Activated naive CD4-positive, alpha-beta T cell treated with anti-CD3 and anti-CD28 coated beads, Interleukin-2, amount 50 U/mL, for 72 hours (primary cell): ENCODE measurements around the gene VEPH1. TPM values are rescaled to one million over a fixed set of nuclear protein-coding genes. Genes with fewer than 3 reads are reported as not detected.

Experiments
- ATAC-seq, 2 donors: fragments of 150-1000 bp; cut with Tn5 transposase; 2 replicates each; pipeline ENCODE4 v1.10.0; 2021; ENCODE audit warnings: mild to moderate bottlenecking in 2 of 2, moderate library complexity in 2 of 2
- DNase-seq, 2 donors: peaks; one replicate each; pipeline ENCODE4 v3.0.0; 2021 to 2022; ENCODE audit warnings: low spot score in 2 of 2
- H3K27ac Mint-ChIP-seq, 2 donors: one replicate each; pipeline ENCODE4 v1.8.0; 2022; ENCODE audit warnings: mild to moderate bottlenecking in 2 of 2, mixed read lengths in 2 of 2
- H3K36me3 Mint-ChIP-seq, 2 donors: one replicate each; pipeline ENCODE4 v1.8.0; 2022; ENCODE audit warnings: mixed read lengths in 2 of 2
- H3K9me3 Mint-ChIP-seq, 2 donors: one replicate each; pipeline ENCODE4 v1.8.0; 2022; ENCODE audit warnings: mixed read lengths in 2 of 2
- total RNA-seq, 2 donors: library from RNA; stranded (reverse); gene quantifications; one replicate each; pipeline ENCODE4 v1.2.3, GENCODE V29; 2022

VEPH1 gene
- total RNA-seq, 2 donors from 2014 or later: not detected

- ATAC-seq (no peak), DNase-seq (no peak)
- no peaks in the 10 kb centered on the region for H3K9me3 Mint-ChIP-seq
- no peaks in the 10 kb centered on the region for H3K36me3 Mint-ChIP-seq
- H3K27ac Mint-ChIP-seq: no peak overlapping the region
Measured at GRCh38 chr3:157294491-157294890, 208.7 kb downstream of the VEPH1 start.

- ATAC-seq: no peak
- Mint-ChIP-seq H3K36me3 (no peaks in the 10 kb centered on the region), H3K9me3 (no peaks in the 10 kb centered on the region), H3K27ac (no peak overlapping the region)
- DNase-seq: no peak
Measured at GRCh38 chr3:157290766-157291165, 212.4 kb downstream of the VEPH1 start.

- H3K36me3 Mint-ChIP-seq: no peaks in the 10 kb centered on the region
- no peak for ATAC-seq
- peaks cover 0 to 1% of the 10 kb centered on the region in 2 donors for H3K9me3 Mint-ChIP-seq
Measured at GRCh38 chr3:157285966-157286365, 217.2 kb downstream of the VEPH1 start.

GRCh38 chr3:157285141-157285540, 218.1 kb downstream of the VEPH1 start:
- H3K36me3 Mint-ChIP-seq: no peaks in the 10 kb centered on the region
- ATAC-seq (no peak), DNase-seq (no peak)
- H3K9me3 Mint-ChIP-seq: peaks cover 0 to 4% of the 10 kb centered on the region in 2 donors
- no peak overlapping the region for H3K27ac Mint-ChIP-seq

More at GRCh38 chr3:157285966-157286365, 217.2 kb downstream of the VEPH1 start:
- H3K27ac Mint-ChIP-seq: no peak overlapping the region
- no peak for DNase-seq

- DNase-seq (no peak), ATAC-seq (no peak)
- Mint-ChIP-seq H3K27ac (no peak overlapping the region), H3K9me3 (peaks cover 0 to 4% of the 10 kb centered on the region in 2 donors), H3K36me3 (no peaks in the 10 kb centered on the region)
Measured at GRCh38 chr3:157284688-157285087, 218.5 kb downstream of the VEPH1 start.

- H3K36me3 Mint-ChIP-seq: no peaks in the 10 kb centered on the region
Measured at GRCh38 chr3:157282261-157283191, 220.7 kb downstream of the VEPH1 start.

GRCh38 chr3:157280786-157281185, 222.4 kb downstream of the VEPH1 start:
- peaks cover 0 to 4% of the 10 kb centered on the region in 2 donors for H3K9me3 Mint-ChIP-seq
- no peak for ATAC-seq
- no peak for DNase-seq
- H3K36me3 Mint-ChIP-seq: no peaks in the 10 kb centered on the region
- no peak overlapping the region for H3K27ac Mint-ChIP-seq

More at GRCh38 chr3:157282261-157283191, 220.7 kb downstream of the VEPH1 start:
- ATAC-seq: peak; percentile 29 to 92
- no peak overlapping the region for H3K27ac Mint-ChIP-seq
- DNase-seq: no peak
- H3K9me3 Mint-ChIP-seq: peaks cover 0 to 4% of the 10 kb centered on the region in 2 donors

GRCh38 chr3:157280354-157280753, 222.9 kb downstream of the VEPH1 start:
- Mint-ChIP-seq H3K36me3 (no peaks in the 10 kb centered on the region), H3K9me3 (peaks cover 0 to 4% of the 10 kb centered on the region in 2 donors), H3K27ac (no peak overlapping the region)
- DNase-seq (no peak), ATAC-seq (no peak)

GRCh38 chr3:157279237-157279636, 224.0 kb downstream of the VEPH1 start:
- DNase-seq: no peak
- Mint-ChIP-seq H3K36me3 (no peaks in the 10 kb centered on the region), H3K9me3 (peaks cover 0 to 4% of the 10 kb centered on the region in 2 donors), H3K27ac (no peak overlapping the region)
- no peak for ATAC-seq

GRCh38 chr3:157276801-157277200, 226.4 kb downstream of the VEPH1 start:
- Mint-ChIP-seq H3K36me3 (no peaks in the 10 kb centered on the region), H3K9me3 (peaks cover 0 to 4% of the 10 kb centered on the region in 2 donors), H3K27ac (no peak overlapping the region)
- DNase-seq: no peak
- ATAC-seq: no peak

- Mint-ChIP-seq H3K9me3 (peaks cover 0 to 1% of the 10 kb centered on the region in 2 donors), H3K27ac (no peak overlapping the region), H3K36me3 (no peaks in the 10 kb centered on the region)
- DNase-seq (no peak), ATAC-seq (no peak)
Measured at GRCh38 chr3:157275832-157276231, 227.4 kb downstream of the VEPH1 start.

- no peaks in the 10 kb centered on the region for H3K9me3 Mint-ChIP-seq
- no peak for ATAC-seq
Measured at GRCh38 chr3:157274644-157275137, 228.5 kb downstream of the VEPH1 start.

GRCh38 chr3:157271283-157271882, 231.8 kb downstream of the VEPH1 start:
- Mint-ChIP-seq H3K36me3 (no peaks in the 10 kb centered on the region), H3K27ac (no peak overlapping the region), H3K9me3 (no peaks in the 10 kb centered on the region)
- DNase-seq: no peak
- no peak for ATAC-seq

More at GRCh38 chr3:157274644-157275137, 228.5 kb downstream of the VEPH1 start:
- H3K36me3 Mint-ChIP-seq: no peaks in the 10 kb centered on the region
- DNase-seq: no peak
- no peak overlapping the region for H3K27ac Mint-ChIP-seq

GRCh38 chr3:157268026-157268425, 235.2 kb downstream of the VEPH1 start:
- Mint-ChIP-seq H3K27ac (no peak overlapping the region), H3K9me3 (no peaks in the 10 kb centered on the region), H3K36me3 (no peaks in the 10 kb centered on the region)
- DNase-seq: no peak
- ATAC-seq: no peak

- DNase-seq: no peak
Measured at GRCh38 chr3:157265931-157266330, 237.3 kb downstream of the VEPH1 start.

GRCh38 chr3:157263027-157263426, 240.2 kb downstream of the VEPH1 start:
- Mint-ChIP-seq H3K9me3 (no peaks in the 10 kb centered on the region), H3K36me3 (peaks cover 0 to 9% of the 10 kb centered on the region in 2 donors), H3K27ac (no peak overlapping the region)
- DNase-seq (no peak), ATAC-seq (no peak)

More at GRCh38 chr3:157265931-157266330, 237.3 kb downstream of the VEPH1 start:
- Mint-ChIP-seq H3K36me3 (no peaks in the 10 kb centered on the region), H3K27ac (no peak overlapping the region), H3K9me3 (no peaks in the 10 kb centered on the region)
- ATAC-seq: no peak

GRCh38 chr3:157261000-157261399, 242.2 kb downstream of the VEPH1 start:
- no peak for DNase-seq
- no peak for ATAC-seq

More at GRCh38 chr3:157261000-157261399, 242.2 kb downstream of the VEPH1 start:
- no peaks in the 10 kb centered on the region for H3K9me3 Mint-ChIP-seq
- H3K27ac Mint-ChIP-seq: no peak overlapping the region
- peaks cover 0 to 9% of the 10 kb centered on the region in 2 donors for H3K36me3 Mint-ChIP-seq
